HepG2 (cell line): Measurements from ENCODE around the gene LEAP2. TPM values are rescaled to one million over a fixed set of nuclear protein-coding genes. Genes with fewer than 3 reads are reported as not detected.

Experiments
- ATAC-seq: fragments of 200-7000 bp; cut with Tn5 transposase; 3 replicates; pipeline ENCODE4 v1.9.1; 2020; ENCODE audit warnings: mild to moderate bottlenecking, moderate library complexity
- BruUV-seq: library from RNA; stranded (reverse); fragments of 400-500 nt; replicated peaks from 2 replicates; lab custom pipeline; 2021; lab: Mats Ljungman, UMichigan
- CTCF ChIA-PET: fragments of 300-600 bp; formaldehyde crosslinking; extraction: SDS; loops from one replicate; lab custom pipeline; 2021; ENCODE audit warnings: low total read pairs, inconsistent platforms, low intra/inter-chr PET ratio; lab: Yijun Ruan, JAX
- POLR2A ChIA-PET: fragments of 350-600 bp; sonication (Branson Sonifier 250); formaldehyde crosslinking; loops from one replicate; lab custom pipeline; 2020; ENCODE audit warnings: antibody characterized with exemption, inconsistent platforms; lab: Yijun Ruan, JAX
- DNase-seq: peaks from one replicate; pipeline ENCODE4 v3.0.0-alpha.2; 2015; ENCODE audit warnings: low spot score
- FAIRE-seq: peaks from 3 replicates; lab custom pipeline; 2011; peaks lifted over from hg19 to GRCh38; lab: Jason Lieb, UNC
- H2AFZ ChIP-seq: one replicate; pipeline ENCODE4 v1.6.1; 2011; ENCODE audit warnings: low read length, inconsistent platforms
- H3K27ac ChIP-seq: fragments of 300-600 bp; 3 replicates; pipeline ENCODE4 v1.8.0; 2011; ENCODE audit warnings: mixed run types, mild to moderate bottlenecking, mixed read lengths, low read length, inconsistent platforms; ENCODE audit not compliant: insufficient read depth; ENCODE audit errors: extremely low read length
- H3K27me3 ChIP-seq, 2 experiments: fragments of 200-600 bp in 1 of 2; 2 replicates in 1 of 2; 3 replicates in 1 of 2; pipeline versions ENCODE4 v1.6.0 to v1.8.0; 2011; ENCODE audit warnings: low read length in 2 of 2, mild to moderate bottlenecking in 2 of 2, moderate library complexity in 2 of 2, inconsistent platforms in 1 of 2; ENCODE audit not compliant: insufficient read depth in 2 of 2, control insufficient read depth in 1 of 2
- H3K36me3 ChIP-seq, 2 experiments: fragments of 200-600 bp in 1 of 2; replicated peaks in 1 of 2; 2 replicates in 1 of 2; 3 replicates in 1 of 2; pipeline versions ENCODE4 v1.5.1 to v1.8.0; 2011; ENCODE audit warnings: low read length in 2 of 2, inconsistent platforms in 1 of 2; ENCODE audit not compliant: insufficient read depth in 2 of 2, control insufficient read depth in 1 of 2
- H3K4me1 ChIP-seq: 2 replicates; pipeline ENCODE4 v1.5.1; 2012; ENCODE audit warnings: low read length, inconsistent platforms; ENCODE audit not compliant: insufficient read depth
- H3K4me2 ChIP-seq: 2 replicates; pipeline ENCODE4 v1.6.0; 2011; ENCODE audit warnings: low read depth, low read length, inconsistent platforms
- H3K4me3 ChIP-seq, 3 experiments: fragments of 200-600 bp in 1 of 3; sonication (generic), shearing (Covaris generic) in 1 of 3; replicated peaks in 1 of 3; 2 replicates each; pipeline ENCODE4 v1.5.1; 2011 to 2016; ENCODE audit warnings: low read length in 3 of 3, inconsistent platforms in 2 of 3, low read depth in 2 of 3, mild to moderate bottlenecking in 2 of 3, control low read depth in 1 of 3, mixed read lengths in 1 of 3; ENCODE audit not compliant: insufficient read depth in 1 of 3
- H3K79me2 ChIP-seq: one replicate; pipeline ENCODE4 v1.6.1; 2011; ENCODE audit warnings: low read length, inconsistent platforms; ENCODE audit not compliant: insufficient read depth
- H3K9ac ChIP-seq: 2 replicates; pipeline ENCODE4 v1.6.0; 2011; ENCODE audit warnings: mild to moderate bottlenecking, low read depth, low read length, inconsistent platforms; ENCODE audit not compliant: insufficient read depth
- H3K9me3 ChIP-seq: 2 replicates; pipeline ENCODE4 v1.5.1; 2012; ENCODE audit warnings: mild to moderate bottlenecking, low read length
- H4K20me1 ChIP-seq: 2 replicates; pipeline ENCODE4 v1.6.0; 2011; ENCODE audit warnings: inconsistent platforms, mild to moderate bottlenecking, low read length, moderate library complexity; ENCODE audit not compliant: insufficient read depth
- FOXA3 ChIP-seq: IDR thresholded peaks from 2 replicates; pipeline ENCODE4 v1.6.1; 2016; ENCODE audit warnings: missing genetic modification reagents, missing compliant biosample characterization
- GATAD2A ChIP-seq: IDR thresholded peaks from 2 replicates; pipeline ENCODE4 v1.6.1; 2016
- HNRNPLL ChIP-seq: fragments of 200-400 bp; formaldehyde crosslinking; IDR thresholded peaks from 2 replicates; pipeline ENCODE4 v1.6.1; 2017; ENCODE audit warnings: mild to moderate bottlenecking, low read depth, low read length; ENCODE audit not compliant: poor library complexity, severe bottlenecking
- KLF11 ChIP-seq: IDR thresholded peaks from 2 replicates; pipeline ENCODE4 v1.6.1; 2016; ENCODE audit warnings: missing compliant biosample characterization
- SAP130 ChIP-seq: IDR thresholded peaks from 2 replicates; pipeline ENCODE4 v1.6.1; 2016; ENCODE audit warnings: low read depth
- SIN3A ChIP-seq: IDR thresholded peaks from 2 replicates; pipeline ENCODE4 v1.6.1; 2011; ENCODE audit warnings: low read depth, mild to moderate bottlenecking, control low read depth, low read length, borderline replicate concordance
- YY1 ChIP-seq: IDR thresholded peaks from 2 replicates; pipeline ENCODE4 v1.6.1; 2011; ENCODE audit warnings: low read length, low read depth, moderate library complexity, mild to moderate bottlenecking; ENCODE audit not compliant: insufficient read depth, insufficient replicate concordance
- ZBTB42 ChIP-seq: sonication (generic); formaldehyde crosslinking; IDR thresholded peaks from 2 replicates; pipeline ENCODE4 v1.5.0; 2020; ENCODE audit warnings: mild to moderate bottlenecking, missing genetic modification reagents
- ZFP37 ChIP-seq: sonication (generic); formaldehyde crosslinking; IDR thresholded peaks from 2 replicates; pipeline ENCODE4 v1.4.0; 2020; ENCODE audit warnings: missing genetic modification reagents, borderline replicate concordance
- ZMYM3 ChIP-seq: sonication (generic); formaldehyde crosslinking; IDR thresholded peaks from 2 replicates; pipeline ENCODE4 v1.5.1; 2020; ENCODE audit warnings: mild to moderate bottlenecking, missing genetic modification reagents
- ZNF225 ChIP-seq: sonication (generic); formaldehyde crosslinking; IDR thresholded peaks from 2 replicates; pipeline ENCODE4 v1.4.0; 2020; ENCODE audit warnings: mild to moderate bottlenecking, missing genetic modification reagents
- ZNF260 ChIP-seq: sonication (generic); formaldehyde crosslinking; IDR thresholded peaks from 2 replicates; pipeline ENCODE4 v1.4.0; 2020; ENCODE audit warnings: missing genetic modification reagents, low read depth, mild to moderate bottlenecking, borderline replicate concordance
- ZNF282 ChIP-seq: fragments of 450-650 bp; IDR thresholded peaks from 2 replicates; pipeline ENCODE4 v1.6.1; 2018; ENCODE audit not compliant: partially characterized antibody
- ZNF446 ChIP-seq: sonication (generic); formaldehyde crosslinking; IDR thresholded peaks from 2 replicates; pipeline ENCODE4 v1.5.0; 2020; ENCODE audit warnings: mild to moderate bottlenecking, missing genetic modification reagents
- ZNF652 ChIP-seq: IDR thresholded peaks from 2 replicates; pipeline ENCODE4 v1.6.1; 2016; ENCODE audit warnings: low read depth, borderline replicate concordance
- ZNF772 ChIP-seq: sonication (generic); formaldehyde crosslinking; IDR thresholded peaks from 2 replicates; pipeline ENCODE4 v1.5.0; 2020; ENCODE audit warnings: mild to moderate bottlenecking, missing genetic modification reagents
- WGBS: methylation state at CpG from one replicate; pipeline ENCODE4 v1.1.6; 2017; ENCODE audit warnings: low lambda C conversion rate; 5-methylcytosine and 5-hydroxymethylcytosine counted together
- in situ Hi-C: cut with HindIII; loops from 2 replicates; pipeline ENCODE4 v1.10.0; 2017; ENCODE audit warnings: low pct_unique_long_range_greater_than_20kb; ENCODE audit not compliant: extremely low pct_ligation_motif_present
- intact Hi-C: fragments of 100-400 bp; cut with micrococcal nuclease; formaldehyde crosslinking; loops from one replicate; pipeline ENCODE4 v1.10.0; 2022; ENCODE audit not compliant: unreplicated experiment
- polyA plus RNA-seq, 8 experiments: library from polyadenylated mRNA; depleted of rRNA in 3 of 8; stranded (reverse) in 7 of 8; unstranded in 1 of 8; fragments of >200 nt; fragmentation: Illumina TruSeq in 4 of 8; extraction: Trizol in 4 of 8; gene quantifications; 2 replicates each; pipeline versions ENCODE4 v1.2.1 to v1.2.3, GENCODE V29; 2011 to 2016; ENCODE audit warnings: low read depth in 4 of 8, missing spikeins in 1 of 8, mixed read lengths in 1 of 8; ENCODE audit not compliant: insufficient read depth in 1 of 8
- total RNA-seq, 5 experiments: library from RNA; depleted of rRNA; stranded (reverse); fragments of >200 nt; fragmentation: Illumina TruSeq; extraction: Trizol; gene quantifications; 2 replicates each; pipeline ENCODE4 v1.2.3, GENCODE V29; 2016; ENCODE audit warnings: low read depth in 1 of 5
- TF ChIP-seq, protein P1 (sequence below): sonication (generic); formaldehyde crosslinking; IDR thresholded peaks from 2 replicates; pipeline ENCODE4 v1.5.1; 2020; ENCODE audit warnings: missing genetic modification reagents, mild to moderate bottlenecking, borderline replicate concordance
- TF ChIP-seq, protein P2 (sequence below): IDR thresholded peaks from 2 replicates; pipeline ENCODE4 v1.6.1; 2018; ENCODE audit warnings: missing genetic modification reagents, mild to moderate bottlenecking, missing compliant biosample characterization
- TF ChIP-seq, protein P3 (sequence below): sonication (generic); formaldehyde crosslinking; IDR thresholded peaks from 2 replicates; pipeline ENCODE4 v1.5.0; 2020; ENCODE audit warnings: mild to moderate bottlenecking, missing genetic modification reagents

The LEAP2 gene
- total and polyA plus RNA-seq, 2 of the 13 experiments (the other 11 are each of a cell fraction or from before 2014, with no cell fraction given), result 23.9 to 51.9 TPM

DNA sequence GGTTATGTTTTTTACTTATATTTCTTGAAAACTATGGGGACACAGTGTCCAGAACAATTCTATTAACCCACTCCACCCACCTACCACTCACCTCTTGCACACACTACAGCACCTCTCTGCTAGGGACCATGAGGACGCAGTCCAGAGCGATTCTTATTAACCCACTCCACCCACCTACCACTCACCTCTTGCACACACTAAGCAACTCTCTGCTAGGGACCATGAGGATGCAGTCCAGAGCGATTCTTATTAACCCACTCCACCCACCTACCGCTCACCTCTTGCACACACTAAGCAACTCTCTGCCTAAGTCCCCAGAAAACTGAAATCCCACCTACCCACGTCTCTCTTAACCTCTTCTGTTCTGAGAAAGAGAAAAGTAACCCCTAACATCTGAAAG lies 40.9 kb upstream of the LEAP2 start (continued):
- TF ChIP-seq, protein P1, sequence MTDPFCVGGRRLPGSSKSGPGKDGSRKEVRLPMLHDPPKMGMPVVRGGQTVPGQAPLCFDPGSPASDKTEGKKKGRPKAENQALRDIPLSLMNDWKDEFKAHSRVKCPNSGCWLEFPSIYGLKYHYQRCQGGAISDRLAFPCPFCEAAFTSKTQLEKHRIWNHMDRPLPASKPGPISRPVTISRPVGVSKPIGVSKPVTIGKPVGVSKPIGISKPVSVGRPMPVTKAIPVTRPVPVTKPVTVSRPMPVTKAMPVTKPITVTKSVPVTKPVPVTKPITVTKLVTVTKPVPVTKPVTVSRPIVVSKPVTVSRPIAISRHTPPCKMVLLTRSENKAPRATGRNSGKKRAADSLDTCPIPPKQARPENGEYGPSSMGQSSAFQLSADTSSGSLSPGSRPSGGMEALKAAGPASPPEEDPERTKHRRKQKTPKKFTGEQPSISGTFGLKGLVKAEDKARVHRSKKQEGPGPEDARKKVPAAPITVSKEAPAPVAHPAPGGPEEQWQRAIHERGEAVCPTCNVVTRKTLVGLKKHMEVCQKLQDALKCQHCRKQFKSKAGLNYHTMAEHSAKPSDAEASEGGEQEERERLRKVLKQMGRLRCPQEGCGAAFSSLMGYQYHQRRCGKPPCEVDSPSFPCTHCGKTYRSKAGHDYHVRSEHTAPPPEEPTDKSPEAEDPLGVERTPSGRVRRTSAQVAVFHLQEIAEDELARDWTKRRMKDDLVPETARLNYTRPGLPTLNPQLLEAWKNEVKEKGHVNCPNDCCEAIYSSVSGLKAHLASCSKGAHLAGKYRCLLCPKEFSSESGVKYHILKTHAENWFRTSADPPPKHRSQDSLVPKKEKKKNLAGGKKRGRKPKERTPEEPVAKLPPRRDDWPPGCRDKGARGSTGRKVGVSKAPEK (CRISPR knock-in tag), result no peak
- TF ChIP-seq ZBTB42 (CRISPR knock-in tag) (no peak), ZNF260 (CRISPR knock-in tag) (no peak)

DNA sequence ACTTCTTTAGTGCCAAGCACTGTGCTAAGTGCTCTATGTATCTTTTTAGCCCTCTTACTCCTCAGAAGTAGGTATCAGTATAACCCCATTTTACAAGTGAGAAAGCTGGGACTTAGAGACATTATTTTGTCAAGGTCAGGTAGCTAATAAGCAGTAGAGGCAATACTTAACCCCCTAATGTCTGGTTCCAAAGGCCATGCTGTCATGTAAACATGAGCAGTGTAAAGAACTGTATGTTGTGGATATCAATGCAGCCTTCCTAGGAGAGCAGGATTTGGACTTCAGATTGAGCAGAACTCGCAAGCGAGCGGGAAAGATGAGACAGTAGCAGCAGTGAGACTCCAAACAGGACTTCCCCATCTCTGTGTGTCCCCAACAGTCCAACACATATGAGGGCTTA lies 39.4 kb upstream of the LEAP2 start:
- Histone ChIP-seq H3K4me1 (peaks cover 75% of the 10 kb centered on the region), H3K27me3 (no peaks in the 10 kb centered on the region), H4K20me1 (no peaks in the 10 kb centered on the region), H3K9ac (no peak overlapping the region), H2AFZ (no peak overlapping the region), H3K36me3 (no peaks in the 10 kb centered on the region), H3K27ac (no peak overlapping the region), H3K4me2 (no peak overlapping the region), H3K79me2 (peaks cover 12% of the 10 kb centered on the region), H3K9me3 (no peaks in the 10 kb centered on the region), H3K4me3 (no peak overlapping the region)
- no peak for FAIRE-seq
- 69% methylated on average over 3 of the region's 3 CpGs for WGBS
- no peak for ATAC-seq
- in situ Hi-C loops (loop anchor here (5.0 kb wide), 1 partner anchor 38 kb away; the partner anchor contains the start of gene LEAP2), intact Hi-C loops (no loop called here)
- POLR2A ChIA-PET, result interaction anchor here (0.6 to 1.8 kb wide), 3 partner anchors 32 to 96 kb away, joined by 3 to 9 read pairs (median 5); partner anchors contain the start of genes GDF9 and UQCRQ
- CTCF ChIA-PET, result no interaction called here
- DNase-seq, result no peak
- BruUV-seq, result no TSS peak
- no peak for TF ChIP-seq HNRNPLL
- TF ChIP-seq ZMYM3 (CRISPR knock-in tag), result no peak
- peak; percentile 33; the same call in 1 of the 2 replicates for TF ChIP-seq GATAD2A (CRISPR knock-in tag)
- no peak for TF ChIP-seq YY1
- TF ChIP-seq KLF11 (CRISPR knock-in tag), result no peak
- peak; percentile 91 for TF ChIP-seq ZNF652
- no peak for TF ChIP-seq ZNF282
- 0 out of 2 replicates have a peak, but pooled peaks have one; percentile 9 for TF ChIP-seq SAP130 (CRISPR knock-in tag)
- TF ChIP-seq FOXA3 (CRISPR knock-in tag), result 0 out of 2 replicates have a peak, but pooled peaks have one; percentile 20
- TF ChIP-seq SIN3A, result no peak
- TF ChIP-seq, protein P2, sequence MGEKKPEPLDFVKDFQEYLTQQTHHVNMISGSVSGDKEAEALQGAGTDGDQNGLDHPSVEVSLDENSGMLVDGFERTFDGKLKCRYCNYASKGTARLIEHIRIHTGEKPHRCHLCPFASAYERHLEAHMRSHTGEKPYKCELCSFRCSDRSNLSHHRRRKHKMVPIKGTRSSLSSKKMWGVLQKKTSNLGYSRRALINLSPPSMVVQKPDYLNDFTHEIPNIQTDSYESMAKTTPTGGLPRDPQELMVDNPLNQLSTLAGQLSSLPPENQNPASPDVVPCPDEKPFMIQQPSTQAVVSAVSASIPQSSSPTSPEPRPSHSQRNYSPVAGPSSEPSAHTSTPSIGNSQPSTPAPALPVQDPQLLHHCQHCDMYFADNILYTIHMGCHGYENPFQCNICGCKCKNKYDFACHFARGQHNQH (CRISPR knock-in tag), result no peak
- TF ChIP-seq, protein P3, sequence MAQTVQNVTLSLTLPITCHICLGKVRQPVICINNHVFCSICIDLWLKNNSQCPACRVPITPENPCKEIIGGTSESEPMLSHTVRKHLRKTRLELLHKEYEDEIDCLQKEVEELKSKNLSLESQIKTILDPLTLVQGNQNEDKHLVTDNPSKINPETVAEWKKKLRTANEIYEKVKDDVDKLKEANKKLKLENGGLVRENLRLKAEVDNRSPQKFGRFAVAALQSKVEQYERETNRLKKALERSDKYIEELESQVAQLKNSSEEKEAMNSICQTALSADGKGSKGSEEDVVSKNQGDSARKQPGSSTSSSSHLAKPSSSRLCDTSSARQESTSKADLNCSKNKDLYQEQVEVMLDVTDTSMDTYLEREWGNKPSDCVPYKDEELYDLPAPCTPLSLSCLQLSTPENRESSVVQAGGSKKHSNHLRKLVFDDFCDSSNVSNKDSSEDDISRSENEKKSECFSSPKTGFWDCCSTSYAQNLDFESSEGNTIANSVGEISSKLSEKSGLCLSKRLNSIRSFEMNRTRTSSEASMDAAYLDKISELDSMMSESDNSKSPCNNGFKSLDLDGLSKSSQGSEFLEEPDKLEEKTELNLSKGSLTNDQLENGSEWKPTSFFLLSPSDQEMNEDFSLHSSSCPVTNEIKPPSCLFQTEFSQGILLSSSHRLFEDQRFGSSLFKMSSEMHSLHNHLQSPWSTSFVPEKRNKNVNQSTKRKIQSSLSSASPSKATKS (CRISPR knock-in tag), result no peak
- no peak for TF ChIP-seq ZNF225
- no peak for TF ChIP-seq ZFP37 (CRISPR knock-in tag)
- TF ChIP-seq ZNF446 (CRISPR knock-in tag), result no peak
- TF ChIP-seq ZNF772 (CRISPR knock-in tag), result no peak
